Measurements from ENCODE around the gene PRSS36. TPM values are rescaled to one million over a fixed set of nuclear protein-coding genes. Genes with fewer than 3 reads are reported as not detected.

The PRSS36 gene
- polyA plus RNA-seq, 3 donors, result 3.1 to 4.2 (median 3.4) TPM

- Histone ChIP-seq H4K20me1 (ENCODE audit: insufficient read depth, low read length) (peaks cover 100% of the 10 kb centered on the region), H3K9ac (ENCODE audit: insufficient read depth, low read length, poor library complexity, severe bottlenecking) (no peak overlapping the region), H2AFZ (ENCODE audit: insufficient read depth, low read depth, low read length, poor library complexity, severe bottlenecking) (no peak overlapping the region), H3K4me2 (replicated peaks; ENCODE audit: extremely low read depth, low read length, poor library complexity, severe bottlenecking) (no peak overlapping the region), H3K36me3 (replicated peaks in 1 of 2; ENCODE audit: control insufficient read depth in 1 of 2, insufficient read depth in 2 of 2, low read length in 2 of 2) (peaks cover 74 to 94% of the 10 kb centered on the region in 2 donors), H3K27me3 (ENCODE audit: control insufficient read depth in 2 of 2, insufficient read depth in 2 of 2, low read length in 2 of 2) (no peaks in the 10 kb centered on the region), H3K9me3 (replicated peaks in 1 of 2; ENCODE audit: control insufficient read depth in 1 of 2, insufficient read depth in 1 of 2, low read length in 2 of 2) (no peaks in the 10 kb centered on the region), H3K4me3 (replicated peaks in 1 of 3; ENCODE audit: low read depth in 2 of 3, low read length in 3 of 3) (no peak overlapping the region), H3K79me2 (ENCODE audit: insufficient read depth, low read length) (peaks cover 80% of the 10 kb centered on the region), H3K27ac (ENCODE audit: low read depth in 1 of 2, low read length in 2 of 2) (no peak overlapping the region), H3K4me1 (ENCODE audit: control insufficient read depth in 1 of 2, insufficient read depth in 2 of 2, low read length in 2 of 2) (peaks cover 22 to 31% of the 10 kb centered on the region in 2 donors)
- Mint-ChIP-seq H3K27me3 (ENCODE audit: low read depth in 3 of 3) (peaks cover 0 to 2% (median 1%) of the 10 kb centered on the region in 3 donors), H3K4me1 (peaks cover 36% of the 10 kb centered on the region), H3K36me3 (peaks cover 68 to 94% of the 10 kb centered on the region in 2 donors), H3K4me3 (no peak overlapping the region), H3K9me3 (no peaks in the 10 kb centered on the region), H3K27ac (peak overlapping the region in 1 of 7 donors; percentile 45)
- 84% methylated on average over 4 of the region's 7 CpGs for WGBS (ENCODE audit: insufficient coverage)
- TF ChIP-seq CTCF (IDR thresholded peaks at IDR 0.05), result no peak
- no peak for DNase-seq
- intact Hi-C loops (cut with micrococcal nuclease), result no loop called here
These were observed 45.0 kb upstream of the PRSS36 start for GRCh38 chr16:31194898-31195297.

- Histone ChIP-seq H3K4me3 (replicated peaks in 1 of 3; ENCODE audit: low read depth in 2 of 3, low read length in 3 of 3) (no peak overlapping the region), H3K79me2 (ENCODE audit: insufficient read depth, low read length) (peaks cover 80% of the 10 kb centered on the region), H3K36me3 (replicated peaks in 1 of 2; ENCODE audit: control insufficient read depth in 1 of 2, insufficient read depth in 2 of 2, low read length in 2 of 2) (peaks cover 79 to 94% of the 10 kb centered on the region in 2 donors), H3K27me3 (ENCODE audit: control insufficient read depth in 2 of 2, insufficient read depth in 2 of 2, low read length in 2 of 2) (no peaks in the 10 kb centered on the region), H4K20me1 (ENCODE audit: insufficient read depth, low read length) (peaks cover 100% of the 10 kb centered on the region), H3K9ac (ENCODE audit: insufficient read depth, low read length, poor library complexity, severe bottlenecking) (no peak overlapping the region), H3K9me3 (replicated peaks in 1 of 2; ENCODE audit: control insufficient read depth in 1 of 2, insufficient read depth in 1 of 2, low read length in 2 of 2) (no peaks in the 10 kb centered on the region), H3K4me1 (ENCODE audit: control insufficient read depth in 1 of 2, insufficient read depth in 2 of 2, low read length in 2 of 2) (peaks cover 13 to 20% of the 10 kb centered on the region in 2 donors), H3K4me2 (replicated peaks; ENCODE audit: extremely low read depth, low read length, poor library complexity, severe bottlenecking) (no peak overlapping the region), H3K27ac (ENCODE audit: low read depth in 1 of 2, low read length in 2 of 2) (no peak overlapping the region), H2AFZ (ENCODE audit: insufficient read depth, low read depth, low read length, poor library complexity, severe bottlenecking) (no peak overlapping the region)
- Mint-ChIP-seq H3K4me1 (peaks cover 25% of the 10 kb centered on the region), H3K4me3 (no peak overlapping the region), H3K27me3 (ENCODE audit: low read depth in 3 of 3) (peaks cover 0 to 2% (median 0%) of the 10 kb centered on the region in 3 donors), H3K27ac (peak overlapping the region in 3 of 7 donors; percentile 25 to 42 (median 26)), H3K9me3 (no peaks in the 10 kb centered on the region), H3K36me3 (peaks cover 68 to 95% of the 10 kb centered on the region in 2 donors)
- no peak for TF ChIP-seq CTCF (IDR thresholded peaks at IDR 0.05)
- no CpG with 5 or more reads among the region's 2 CpGs for WGBS (ENCODE audit: insufficient coverage)
- intact Hi-C loops (cut with micrococcal nuclease), result no loop called here
- no peak for DNase-seq
These were observed 44.0 kb upstream of the PRSS36 start for GRCh38 chr16:31193874-31194273.
